Measurements from ENCODE around the gene PFN4.

DNA sequence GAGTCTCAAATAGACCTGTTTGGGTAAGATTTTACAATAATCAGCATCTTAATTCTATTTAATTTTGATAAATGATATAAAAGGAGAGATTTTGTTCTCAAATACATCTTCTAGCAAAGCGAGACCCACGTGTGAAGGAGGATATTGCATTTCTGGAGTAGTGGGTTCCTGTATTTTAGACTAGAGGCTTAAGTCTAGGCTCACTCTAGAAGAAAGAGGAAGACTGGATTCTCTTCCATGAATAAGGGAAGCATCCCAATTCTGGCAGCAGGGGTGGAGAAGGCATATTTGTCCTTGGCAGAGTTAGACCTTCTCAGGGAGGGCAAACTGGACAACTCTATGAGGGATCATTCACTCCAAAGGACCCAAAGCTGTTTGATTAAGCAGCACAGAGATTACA is 40.5 kb upstream of the PFN4 start:
- TF ChIP-seq, protein P1, sequence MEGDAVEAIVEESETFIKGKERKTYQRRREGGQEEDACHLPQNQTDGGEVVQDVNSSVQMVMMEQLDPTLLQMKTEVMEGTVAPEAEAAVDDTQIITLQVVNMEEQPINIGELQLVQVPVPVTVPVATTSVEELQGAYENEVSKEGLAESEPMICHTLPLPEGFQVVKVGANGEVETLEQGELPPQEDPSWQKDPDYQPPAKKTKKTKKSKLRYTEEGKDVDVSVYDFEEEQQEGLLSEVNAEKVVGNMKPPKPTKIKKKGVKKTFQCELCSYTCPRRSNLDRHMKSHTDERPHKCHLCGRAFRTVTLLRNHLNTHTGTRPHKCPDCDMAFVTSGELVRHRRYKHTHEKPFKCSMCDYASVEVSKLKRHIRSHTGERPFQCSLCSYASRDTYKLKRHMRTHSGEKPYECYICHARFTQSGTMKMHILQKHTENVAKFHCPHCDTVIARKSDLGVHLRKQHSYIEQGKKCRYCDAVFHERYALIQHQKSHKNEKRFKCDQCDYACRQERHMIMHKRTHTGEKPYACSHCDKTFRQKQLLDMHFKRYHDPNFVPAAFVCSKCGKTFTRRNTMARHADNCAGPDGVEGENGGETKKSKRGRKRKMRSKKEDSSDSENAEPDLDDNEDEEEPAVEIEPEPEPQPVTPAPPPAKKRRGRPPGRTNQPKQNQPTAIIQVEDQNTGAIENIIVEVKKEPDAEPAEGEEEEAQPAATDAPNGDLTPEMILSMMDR (IDR thresholded peaks at IDR 0.05): no peak
- no peak for TF ChIP-seq POLR2A (IDR thresholded peaks at IDR 0.05)
- no peak for TF ChIP-seq POLR2AphosphoS5 (IDR thresholded peaks at IDR 0.05)
